NCI-H82 treated with DMSO at 0.1 percent for 48 hours (cell line): ENCODE measurements around the gene TEN1.
"Not testable (repeated sequence)": the region's sequence is repeated elsewhere in the genome, so short reads cannot be mapped to it uniquely, and the experiment has no call there.

Experiments used
- DNase-seq: peaks from one replicate; lab custom pipeline; 2025; ENCODE audit not compliant: unreplicated experiment; lab: John Stamatoyannopoulos, UW

The TEN1 gene

GRCh38 chr17:75978938-75979704 is at the start of gene TEN1, which contains the start of gene ACOX1:
TEN1 (plus strand) TSS chr17:75979240; CDS start chr17:75986193, 6,953 bp downstream.
ACOX1 (minus strand) TSS chr17:75979166; CDS start chr17:75979073, 93 bp downstream.
- DNase-seq = peak; percentile 93

GRCh38 chr17:75931062-75931461 is 48.0 kb upstream of the TEN1 start:
- no peak for DNase-seq

GRCh38 chr17:75932852-75933251 is 46.2 kb upstream of the TEN1 start:
- DNase-seq = no peak

- no peak for DNase-seq
Observed at GRCh38 chr17:75933808-75934207, 45.2 kb upstream of the TEN1 start.

- DNase-seq = no peak
Observed at GRCh38 chr17:75937652-75938051, 41.4 kb upstream of the TEN1 start.

- peak; percentile 90 for DNase-seq
Observed at GRCh38 chr17:75940727-75941441, 38.2 kb upstream of the TEN1 start, which contains the start of gene FBF1. FBF1 (minus strand) TSS chr17:75941042; CDS start chr17:75938149, 2,893 bp downstream.

- DNase-seq = no peak
Observed at GRCh38 chr17:75941442-75941819, 37.6 kb upstream of the TEN1 start.

GRCh38 chr17:75942473-75942872 is 36.6 kb upstream of the TEN1 start:
- no peak for DNase-seq

GRCh38 chr17:75943491-75943890 is 35.5 kb upstream of the TEN1 start:
- no peak for DNase-seq

GRCh38 chr17:75945211-75945610 is 33.8 kb upstream of the TEN1 start:
- peak; percentile 70 for DNase-seq

GRCh38 chr17:75950421-75950820 is 28.6 kb upstream of the TEN1 start:
- DNase-seq = no peak

GRCh38 chr17:75950855-75951554 is 28.0 kb upstream of the TEN1 start:
- DNase-seq = no peak

GRCh38 chr17:75959051-75959838 is 19.8 kb upstream of the TEN1 start:
- DNase-seq = no peak

GRCh38 chr17:75959839-75960511 is 19.1 kb upstream of the TEN1 start:
- DNase-seq = no peak

- DNase-seq = no peak
Observed at GRCh38 chr17:75965468-75965867, 13.6 kb upstream of the TEN1 start.

GRCh38 chr17:75969044-75969443 is 10.0 kb upstream of the TEN1 start:
- DNase-seq = not testable (repeated sequence)

- DNase-seq = no peak
Observed at GRCh38 chr17:75970011-75970523, 9.0 kb upstream of the TEN1 start.

- DNase-seq = no peak
Observed at GRCh38 chr17:75970626-75971025, 8.4 kb upstream of the TEN1 start.

- not testable (repeated sequence) for DNase-seq
Observed at GRCh38 chr17:75975187-75975586, 3.9 kb upstream of the TEN1 start.

- DNase-seq = no peak
Observed at GRCh38 chr17:75975757-75976174, 3.3 kb upstream of the TEN1 start.
